Effector CD8-positive, alpha-beta T cell (primary cell): Measurements from ENCODE around the gene MSANTD2.

Experiments
- DNase-seq: peaks from one replicate; lab custom pipeline; 2025; lab: John Stamatoyannopoulos, UW
- total RNA-seq, 4 experiments: gene quantifications; one replicate each; lab custom pipeline; 2026; lab: John Stamatoyannopoulos, UW

The MSANTD2 gene
- total RNA-seq: 17.5 to 29.5 (median 21.5) reads per million in 4 experiments

DNA sequence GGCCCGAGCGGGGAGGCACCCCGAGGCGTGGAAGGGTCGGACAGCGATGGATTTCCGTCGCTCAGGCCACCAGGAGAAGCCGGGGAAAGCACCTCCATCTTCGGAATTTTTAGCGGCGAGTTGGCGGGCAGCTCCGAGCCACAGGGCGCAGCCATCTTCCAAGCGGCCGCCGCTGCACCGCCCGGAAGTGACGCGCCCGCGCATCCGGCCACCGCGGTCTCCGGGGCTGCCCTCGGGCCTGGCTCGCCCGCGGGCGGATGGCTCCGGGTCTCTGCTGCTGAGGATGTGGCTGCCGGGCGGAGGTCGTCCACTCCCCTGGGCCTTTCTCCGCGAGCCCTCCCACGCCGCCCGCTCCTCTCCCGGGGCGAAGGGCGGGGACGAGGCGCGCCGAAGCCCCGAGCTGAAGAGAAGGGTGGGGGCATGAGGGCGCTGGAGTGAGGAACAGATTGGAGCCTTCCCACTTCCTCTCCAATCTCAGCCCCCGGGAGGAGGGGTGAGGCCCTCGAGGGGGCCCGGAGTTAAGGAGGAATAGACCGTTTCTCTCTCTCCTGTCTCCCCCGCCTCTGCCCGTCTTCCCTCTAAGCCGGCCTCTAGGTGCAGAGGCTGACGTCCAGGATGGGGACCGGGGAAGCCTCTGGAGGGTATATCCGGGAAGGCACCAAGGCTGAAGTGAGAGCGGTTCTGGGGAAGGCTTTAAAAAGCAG lies at the start of gene MSANTD2:
MSANTD2 (minus strand) TSS at position 181 of the 704 bp plus-strand sequence; CDS start at position 155, 26 bp downstream.
- DNase-seq: peak; percentile 57

DNA sequence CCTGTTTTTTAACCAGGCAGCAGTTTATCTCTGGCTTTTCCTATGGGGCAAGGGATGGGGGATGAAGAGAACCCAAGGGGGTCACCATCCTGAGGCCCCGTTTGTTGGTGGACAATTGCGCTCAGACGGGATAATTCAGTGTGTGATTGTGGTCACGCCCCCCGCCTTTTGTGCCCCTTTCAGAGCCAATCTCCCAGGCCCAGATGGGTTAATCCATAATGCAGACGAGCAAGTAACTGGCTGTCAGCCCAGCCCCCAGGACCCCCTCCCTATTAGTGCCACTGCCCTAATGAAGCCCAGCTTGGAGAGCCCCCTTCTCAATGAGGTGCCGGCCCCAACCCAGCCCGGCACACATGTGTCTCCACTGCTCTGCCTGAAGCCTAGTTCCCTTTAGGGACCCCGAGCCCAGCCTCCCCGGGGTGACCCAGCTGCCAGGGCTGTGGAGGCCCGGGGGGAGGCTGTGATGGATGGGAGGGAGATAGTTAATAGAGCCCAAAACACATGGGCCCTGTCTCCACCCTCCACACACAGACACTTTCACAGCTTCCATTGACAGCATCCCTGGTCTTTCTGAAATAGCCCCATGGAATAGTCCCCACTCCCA lies 46.0 kb upstream of the MSANTD2 start:
- no peak for DNase-seq

DNA sequence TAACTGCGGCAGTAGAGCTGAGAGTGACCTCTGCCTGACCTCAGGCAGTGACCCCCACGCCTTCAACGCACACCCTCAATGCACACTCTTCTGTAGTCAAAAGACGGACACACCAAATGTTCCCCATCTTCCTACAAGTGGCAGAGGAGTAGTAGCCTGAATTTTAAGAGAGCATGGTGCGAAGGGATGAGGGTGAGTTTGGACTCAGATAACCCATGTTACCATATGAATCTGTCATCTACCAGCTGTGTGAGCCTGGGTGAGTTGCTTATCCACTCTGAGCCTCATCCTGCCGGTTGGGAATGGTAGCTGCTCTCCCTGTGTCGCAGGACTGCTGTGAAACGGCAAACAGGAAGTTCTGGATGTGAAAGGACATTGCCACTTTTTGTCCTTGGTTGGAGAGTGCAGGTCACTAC lies 44.5 kb upstream of the MSANTD2 start:
- no peak for DNase-seq

DNA sequence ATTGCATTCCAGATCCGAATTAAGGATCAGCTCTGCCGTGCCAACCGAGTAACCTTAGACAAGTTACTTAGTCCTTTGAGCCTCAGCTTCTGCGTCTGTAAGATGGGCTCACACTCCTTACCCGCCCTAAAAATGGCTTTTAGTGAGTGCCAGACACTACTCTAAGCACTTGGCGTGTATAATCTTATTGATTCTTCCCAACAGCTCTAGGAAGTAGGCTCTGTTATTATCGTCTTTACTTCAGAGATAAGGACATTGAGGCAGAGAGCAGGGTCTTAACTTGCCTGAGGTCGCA lies 43.4 kb upstream of the MSANTD2 start:
- no peak for DNase-seq

DNA sequence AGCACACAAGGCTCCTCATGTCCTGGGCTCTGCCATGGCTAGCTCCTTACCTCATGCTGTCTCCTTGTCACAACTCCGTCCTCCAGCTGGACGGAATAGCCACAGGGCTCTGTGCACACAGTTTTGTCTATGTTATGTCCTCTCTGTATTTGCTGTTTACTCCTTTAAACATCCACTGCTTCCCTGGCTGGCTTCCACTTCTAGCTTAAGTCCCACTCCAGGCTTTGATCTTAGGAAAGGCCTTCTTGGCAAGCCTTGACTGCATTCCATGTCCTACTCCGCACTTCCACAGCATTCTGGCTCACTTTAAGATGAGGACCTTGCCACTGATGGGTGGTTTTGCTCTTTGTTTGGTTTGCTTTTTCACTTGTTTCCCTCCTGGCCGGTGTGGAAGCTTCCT lies 42.1 kb upstream of the MSANTD2 start:
- DNase-seq: no peak

DNA sequence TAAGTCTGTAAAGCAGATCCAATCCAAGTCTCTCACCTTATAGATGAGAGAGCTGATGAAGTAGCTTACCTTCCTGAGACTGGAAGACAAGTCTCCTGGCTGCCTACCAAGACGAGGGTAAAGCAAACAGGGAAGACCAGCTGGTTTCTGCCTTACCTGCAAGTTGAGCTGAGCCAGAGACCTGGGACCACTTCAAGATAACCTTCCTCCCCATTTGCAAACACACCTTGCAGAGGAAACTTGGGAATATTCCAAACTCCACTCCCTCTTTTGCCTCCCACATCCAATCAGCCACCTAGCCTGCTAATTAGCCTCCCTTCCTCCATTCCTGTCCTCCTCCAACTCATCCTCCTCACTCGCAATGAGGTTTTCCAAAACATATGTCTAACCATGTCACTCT lies 41.6 kb upstream of the MSANTD2 start:
- no peak for DNase-seq

DNA sequence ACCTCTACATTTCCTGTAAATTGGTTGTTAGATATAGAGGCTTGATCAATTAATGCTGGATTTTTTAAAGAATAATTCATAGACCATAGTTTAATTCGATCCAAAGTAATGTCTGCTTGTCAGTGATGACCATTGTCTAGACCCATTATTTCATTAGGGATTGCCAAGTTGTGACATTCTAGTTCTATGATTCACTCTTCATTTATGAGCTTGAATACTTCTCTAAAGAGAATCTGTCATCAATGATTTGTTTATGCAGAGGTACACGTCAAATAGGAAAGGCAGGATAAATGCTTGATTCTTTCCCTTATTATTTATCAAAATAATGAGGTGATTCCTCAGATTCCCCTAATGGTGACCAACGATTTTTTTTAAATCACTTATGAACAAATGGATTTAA lies 41.0 kb upstream of the MSANTD2 start:
- no peak for DNase-seq

DNA sequence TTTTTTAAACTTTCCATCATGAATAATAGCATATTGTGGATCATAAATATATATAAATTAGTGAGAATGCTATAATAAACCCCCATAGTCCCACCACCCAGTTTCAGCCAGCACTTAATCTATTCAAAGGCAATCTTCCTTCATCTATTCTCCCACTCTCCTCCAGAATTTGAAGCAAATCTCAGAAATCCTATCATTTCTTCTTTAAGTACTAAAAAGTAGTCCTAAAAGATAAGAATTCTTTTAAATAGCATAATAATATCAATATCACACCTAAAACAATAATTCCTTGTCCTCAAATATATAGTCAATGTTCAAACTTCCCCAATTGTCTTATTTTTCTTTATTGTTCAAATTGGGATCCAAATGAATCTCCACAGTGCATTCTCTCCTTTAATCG lies 40.5 kb upstream of the MSANTD2 start:
- no peak for DNase-seq

DNA sequence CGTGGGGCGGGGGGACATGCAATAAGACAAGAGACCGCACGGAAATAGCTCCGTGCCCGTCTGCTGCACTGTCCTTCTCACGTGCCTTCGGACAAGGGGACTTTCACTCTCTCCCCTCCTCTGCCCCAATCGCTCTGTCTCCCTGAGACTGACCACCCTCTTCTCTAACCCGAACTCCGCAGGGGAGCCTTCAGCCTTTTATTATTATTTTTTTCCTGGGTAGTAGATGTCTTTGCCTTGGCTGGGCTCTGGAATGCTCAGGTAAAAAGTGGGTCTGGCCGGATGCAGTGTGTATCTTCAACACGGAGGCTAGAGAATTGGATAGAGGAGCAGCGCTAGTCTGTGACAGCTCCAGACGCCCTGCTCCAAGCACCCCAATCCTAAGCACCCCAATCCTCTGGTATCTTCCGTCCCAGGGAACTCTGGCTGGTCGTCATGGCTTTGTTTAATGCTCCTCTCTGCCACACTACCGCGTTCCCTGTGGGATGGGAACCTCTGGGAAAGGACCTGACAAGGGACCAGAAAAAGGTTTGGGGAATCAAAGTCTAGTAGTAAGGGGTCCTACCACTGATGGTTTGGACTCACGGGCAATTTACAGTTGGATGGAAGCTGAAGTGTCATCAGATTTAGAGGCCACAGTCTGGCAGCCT lies 39.9 kb upstream of the MSANTD2 start:
- no peak for DNase-seq

DNA sequence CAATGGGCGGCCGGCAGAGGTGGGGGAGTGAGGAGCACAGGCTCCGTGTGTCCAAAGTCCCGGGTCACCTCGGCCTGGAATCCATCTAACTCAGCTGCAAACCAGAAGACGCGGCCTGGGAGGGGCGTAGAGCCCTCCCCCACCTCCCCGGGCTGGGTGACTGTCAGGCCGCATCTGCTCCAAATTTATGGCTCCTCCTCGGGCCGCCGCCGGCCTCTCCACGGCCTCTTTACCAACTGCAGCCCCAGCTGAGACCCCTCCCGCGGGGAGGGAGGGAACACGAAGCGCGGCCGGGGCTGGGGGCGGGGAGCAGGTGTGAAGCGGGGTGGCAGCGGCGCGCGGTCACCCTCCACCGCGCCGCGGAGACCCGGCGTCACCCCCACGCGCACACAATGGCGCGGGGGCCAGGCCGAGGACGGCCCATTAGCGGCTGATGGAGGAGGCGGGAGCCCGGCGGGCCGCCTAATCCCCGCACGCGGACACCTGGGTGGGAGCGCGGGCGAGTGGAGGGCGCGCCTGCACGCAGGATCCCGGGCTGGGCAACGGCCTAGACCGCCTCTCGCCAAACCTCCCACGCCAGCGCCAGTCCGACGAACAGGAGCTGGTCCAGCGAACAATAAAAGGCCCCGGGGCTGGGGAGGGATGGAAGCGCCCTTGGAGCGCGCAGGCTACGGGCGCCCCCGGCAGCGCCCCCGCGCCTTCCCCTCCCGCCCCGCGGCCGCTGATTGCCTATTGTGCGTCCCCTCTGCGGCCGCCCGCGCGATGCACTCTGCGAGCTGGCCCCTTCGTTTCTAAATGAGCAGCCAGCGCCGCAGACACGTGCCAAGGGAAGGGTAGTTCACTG lies 39.1 kb upstream of the MSANTD2 start:
- DNase-seq: no peak

DNA sequence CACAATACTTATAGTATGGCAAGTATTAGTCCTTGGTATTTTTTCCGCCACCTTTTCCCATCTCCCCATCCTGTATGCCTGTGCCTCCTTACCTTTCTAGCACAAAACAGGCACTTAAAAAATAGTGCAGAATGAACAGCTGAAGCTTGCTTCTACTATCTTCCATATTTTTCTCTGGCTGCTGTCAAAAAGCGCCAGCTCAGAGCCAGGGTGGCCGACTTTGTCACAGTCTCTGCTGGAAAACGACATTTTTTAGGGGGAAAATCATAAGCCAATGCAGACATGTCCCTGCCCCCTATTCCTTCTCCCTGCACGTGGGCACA lies 38.6 kb upstream of the MSANTD2 start:
- DNase-seq: no peak

DNA sequence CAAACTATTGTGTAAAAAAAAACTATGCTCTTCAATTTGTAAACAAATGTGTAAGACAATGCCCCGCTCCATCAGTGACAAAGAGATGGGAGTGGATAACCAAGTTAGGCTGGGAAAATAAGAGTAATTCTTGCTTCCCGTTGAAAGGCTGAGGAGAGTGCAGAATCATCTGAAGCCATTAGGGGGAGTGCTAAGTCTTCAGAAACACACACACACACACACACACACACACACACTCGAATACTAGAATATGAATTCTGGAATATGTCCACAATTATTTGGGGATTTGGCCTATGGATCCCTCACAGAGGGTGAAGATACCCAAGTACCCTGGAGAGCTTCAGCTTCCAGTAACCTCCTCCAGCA lies 37.3 kb upstream of the MSANTD2 start:
- no peak for DNase-seq

DNA sequence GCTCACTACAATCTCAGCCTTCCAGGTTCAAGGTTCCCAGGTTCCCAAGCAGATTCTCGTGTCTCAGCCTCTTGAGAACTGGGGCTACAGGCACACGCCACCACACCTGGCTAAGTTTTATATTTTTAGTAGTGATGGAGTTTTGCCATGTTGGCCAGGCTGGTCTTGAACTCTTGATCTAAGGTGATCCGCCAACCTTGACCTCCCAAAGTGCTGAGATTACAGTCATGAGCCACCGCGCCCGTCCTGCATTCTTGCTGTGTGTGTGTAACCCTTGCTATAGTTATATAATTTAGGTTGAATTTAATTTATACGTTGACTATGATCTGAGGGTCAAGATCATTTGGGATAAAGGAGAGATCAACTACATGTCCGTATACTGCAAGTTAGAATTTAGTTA lies 35.7 kb upstream of the MSANTD2 start:
- no peak for DNase-seq

DNA sequence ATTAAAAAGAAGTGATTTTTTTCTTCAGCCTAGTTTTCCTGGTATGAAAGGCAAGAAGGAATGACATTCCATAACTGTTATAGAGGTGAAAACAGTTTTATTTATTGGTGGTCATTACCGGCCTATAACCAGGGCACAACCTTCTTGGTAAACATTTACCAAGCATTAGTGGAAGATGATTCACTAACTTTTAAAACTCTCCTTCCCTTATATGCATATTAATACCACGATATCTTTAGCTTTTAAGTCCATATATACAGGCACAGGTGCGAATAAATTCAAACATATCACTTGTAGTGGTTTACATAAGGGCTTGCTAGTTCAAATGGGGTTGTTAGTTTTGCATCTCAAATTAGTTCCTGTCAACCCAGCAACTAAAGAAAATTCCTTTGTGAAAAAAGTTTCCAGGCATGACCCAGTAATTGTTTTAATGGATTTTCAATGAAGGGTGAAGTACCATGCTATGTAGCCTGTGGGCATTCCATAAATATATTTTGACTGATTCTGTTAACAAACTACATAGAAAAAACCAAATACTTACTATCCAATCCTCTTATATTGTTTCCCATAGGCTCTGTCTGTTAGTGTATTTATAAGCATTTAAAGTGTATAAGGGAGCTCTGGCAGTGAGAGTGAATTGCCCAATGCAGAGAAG lies 34.4 kb upstream of the MSANTD2 start:
- no peak for DNase-seq

DNA sequence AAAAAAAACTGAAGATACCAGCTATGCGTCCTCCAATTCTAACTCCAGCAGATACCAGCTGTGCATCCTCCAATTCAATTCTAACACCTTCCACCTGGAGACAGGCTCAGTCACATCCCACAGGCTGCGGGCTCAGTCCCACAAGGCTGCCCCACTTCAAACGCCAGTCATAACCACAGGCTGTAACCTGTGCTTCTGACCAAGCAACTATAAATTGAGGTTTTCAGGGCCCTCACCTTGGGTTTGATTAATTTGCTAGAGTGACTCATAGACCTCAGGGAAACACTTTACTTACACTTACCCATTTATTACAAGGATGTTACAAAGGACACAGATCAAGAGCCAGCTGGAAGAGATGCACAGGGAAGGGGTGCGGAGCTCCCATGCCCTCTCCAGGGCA lies 32.4 kb upstream of the MSANTD2 start:
- DNase-seq: no peak

DNA sequence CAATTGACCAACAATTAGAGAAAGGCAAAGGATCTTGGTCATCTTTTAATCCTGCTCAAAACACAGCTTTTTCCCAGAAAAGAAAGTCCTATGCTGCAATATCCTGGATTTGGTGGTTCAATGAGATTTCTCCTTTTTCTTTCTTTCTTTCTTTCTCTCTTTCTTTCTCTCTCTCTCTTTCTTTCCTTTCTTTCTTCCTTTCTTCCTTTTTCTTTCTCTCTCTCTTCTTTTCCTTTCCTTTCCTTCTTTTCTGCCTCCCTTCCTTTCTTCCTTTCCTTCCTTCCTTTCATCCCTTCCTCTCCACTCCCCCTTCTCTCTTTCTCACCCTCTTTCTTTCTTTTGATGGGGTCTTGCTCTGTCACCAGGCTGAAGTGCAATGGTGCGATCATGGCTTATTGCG lies 31.7 kb upstream of the MSANTD2 start:
- no peak for DNase-seq

DNA sequence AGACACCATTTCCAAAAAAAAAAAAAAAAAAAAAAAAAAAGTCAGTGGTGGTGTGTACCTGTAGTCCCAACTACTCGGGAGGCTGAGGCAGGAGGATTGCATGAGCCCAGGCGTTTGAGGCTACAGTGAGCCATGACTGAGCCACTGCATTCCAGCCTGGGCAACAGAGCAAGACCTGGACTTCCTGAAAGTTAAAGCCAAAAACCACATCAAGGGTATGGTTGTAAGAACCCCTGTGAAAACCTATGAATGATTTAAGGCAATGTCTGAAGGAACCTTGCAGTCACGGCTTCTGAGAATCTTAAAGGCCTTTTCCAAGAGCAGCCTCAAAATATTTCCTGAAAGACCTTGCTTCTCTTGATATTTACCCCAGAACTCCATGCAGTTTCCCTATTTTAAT lies 30.5 kb upstream of the MSANTD2 start:
- DNase-seq: no peak

DNA sequence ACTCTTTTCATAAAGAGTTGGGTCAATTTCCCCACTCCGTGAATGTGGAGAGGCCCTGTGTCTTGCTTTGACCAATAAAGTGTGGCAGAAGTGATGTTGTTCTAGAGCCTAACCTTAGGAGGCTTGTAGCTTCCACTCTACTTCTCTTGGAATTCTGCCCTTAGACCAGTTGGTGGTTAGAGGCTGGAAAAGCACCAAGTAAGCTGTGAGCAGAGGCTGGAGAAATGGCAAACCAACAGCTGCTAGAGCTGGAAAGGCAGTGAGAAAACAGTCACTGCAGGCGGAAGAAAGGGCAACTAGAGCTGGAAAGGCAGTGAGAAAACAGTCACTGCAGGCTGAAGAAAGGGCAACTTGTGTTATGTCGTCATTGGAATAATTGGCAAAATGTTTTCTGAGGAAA lies 29.8 kb upstream of the MSANTD2 start:
- no peak for DNase-seq

DNA sequence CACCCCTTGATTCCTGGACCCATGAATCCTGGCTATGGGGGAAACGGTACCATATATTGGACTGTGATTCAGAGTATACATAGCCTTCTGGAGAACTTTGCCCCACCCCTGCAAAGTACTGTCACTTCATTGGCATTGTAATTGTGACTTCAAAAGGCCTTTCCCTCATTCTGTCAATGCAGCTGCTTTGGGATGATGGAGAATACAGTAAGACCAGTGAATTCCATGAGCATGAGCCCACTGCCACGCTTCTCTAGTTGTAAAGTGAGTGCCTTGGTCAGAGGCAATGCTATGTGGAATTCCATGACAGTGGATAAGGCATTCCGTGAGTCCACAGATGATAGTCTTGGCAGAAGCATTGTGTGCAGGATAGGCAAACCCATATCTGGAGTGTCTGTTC lies 25.7 kb upstream of the MSANTD2 start:
- DNase-seq: no peak

DNA sequence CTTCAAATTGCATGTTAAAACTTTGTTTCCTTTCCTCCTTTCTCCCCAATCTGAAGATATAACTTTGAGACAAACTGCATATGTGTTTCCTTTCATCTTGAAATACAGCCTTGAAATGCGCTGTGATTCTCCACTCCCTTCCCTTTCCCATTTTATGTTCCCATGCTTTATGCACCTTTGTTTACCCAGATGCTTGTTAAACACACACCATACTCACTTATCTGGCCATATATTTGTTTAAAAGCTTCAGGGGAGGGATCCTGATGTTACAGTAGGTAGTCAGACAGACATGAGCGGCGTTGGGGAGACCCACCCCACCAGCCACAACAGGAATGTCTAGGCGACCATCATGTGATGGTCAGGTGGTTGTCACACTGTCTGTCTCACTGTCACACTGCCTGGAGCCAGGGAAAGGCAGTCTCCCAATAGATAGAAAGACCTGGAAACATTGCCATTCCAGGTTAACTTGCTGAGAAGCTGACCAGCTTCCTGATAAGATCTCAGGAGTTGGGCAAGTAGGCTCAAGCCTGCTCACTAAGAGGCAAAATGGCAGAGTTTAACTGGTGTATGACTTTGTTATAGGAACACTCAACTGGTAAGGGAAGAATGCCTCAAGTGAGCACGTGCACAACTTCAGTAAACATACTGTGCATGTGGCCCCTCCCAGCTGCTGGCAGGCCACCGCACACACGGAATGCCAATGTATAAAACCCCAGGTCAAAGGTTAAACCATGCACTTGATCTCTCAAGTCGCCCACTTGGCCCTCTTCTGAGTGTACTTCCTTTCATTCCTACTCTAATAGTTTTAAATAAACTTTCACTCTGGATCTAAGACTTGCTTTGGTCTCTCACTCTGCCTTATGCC lies 23.5 kb upstream of the MSANTD2 start:
- DNase-seq: no peak

DNA sequence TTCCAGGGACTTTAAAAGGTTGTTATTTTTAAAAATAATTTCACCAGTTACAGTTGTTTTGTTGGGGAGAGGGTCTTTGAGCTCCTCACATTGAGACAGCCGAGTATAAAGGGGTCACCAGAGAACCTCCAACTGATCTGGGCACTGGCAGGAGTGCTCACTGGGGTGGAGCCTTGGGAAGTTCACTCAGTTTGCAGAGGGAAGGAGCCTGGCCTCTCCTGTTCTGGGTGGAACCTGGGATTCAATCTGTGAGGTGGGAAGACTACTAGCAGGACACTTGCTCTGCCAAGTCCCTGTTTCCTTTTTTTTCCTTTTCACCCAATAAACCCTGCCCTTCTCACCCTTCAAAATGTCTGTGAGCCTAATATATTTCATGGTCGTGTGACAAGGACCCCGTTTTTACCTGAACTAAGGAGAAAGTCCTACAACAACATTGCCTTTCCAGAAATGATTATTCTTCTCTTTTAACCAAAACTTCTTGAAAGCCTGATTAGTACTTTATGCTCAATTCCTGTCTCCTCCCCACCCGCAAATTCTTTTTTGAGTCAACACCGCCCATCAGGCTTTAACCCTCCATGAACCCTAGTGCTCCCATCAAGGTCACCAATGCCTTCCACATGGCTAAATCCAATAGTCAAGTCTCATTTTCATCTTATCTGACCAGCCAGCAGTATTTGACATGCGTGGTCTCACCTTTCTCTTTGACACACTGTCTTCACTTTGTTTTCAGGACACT lies 22.0 kb upstream of the MSANTD2 start:
- no peak for DNase-seq
